Measurements from ENCODE around the gene CFAP69. TPM values are rescaled to one million over a fixed set of nuclear protein-coding genes. Genes with fewer than 3 reads are reported as not detected.
A peak's percentile ranks its signal among the peaks of the same experiment; 100 is the strongest.
"Not testable (repeated sequence)": the region's sequence is repeated elsewhere in the genome, so short reads cannot be mapped to it uniquely, and the experiment has no call there.

Gene CFAP69
- total RNA-seq, 1 donor from 2014 or later = 15.3 TPM

DNA sequence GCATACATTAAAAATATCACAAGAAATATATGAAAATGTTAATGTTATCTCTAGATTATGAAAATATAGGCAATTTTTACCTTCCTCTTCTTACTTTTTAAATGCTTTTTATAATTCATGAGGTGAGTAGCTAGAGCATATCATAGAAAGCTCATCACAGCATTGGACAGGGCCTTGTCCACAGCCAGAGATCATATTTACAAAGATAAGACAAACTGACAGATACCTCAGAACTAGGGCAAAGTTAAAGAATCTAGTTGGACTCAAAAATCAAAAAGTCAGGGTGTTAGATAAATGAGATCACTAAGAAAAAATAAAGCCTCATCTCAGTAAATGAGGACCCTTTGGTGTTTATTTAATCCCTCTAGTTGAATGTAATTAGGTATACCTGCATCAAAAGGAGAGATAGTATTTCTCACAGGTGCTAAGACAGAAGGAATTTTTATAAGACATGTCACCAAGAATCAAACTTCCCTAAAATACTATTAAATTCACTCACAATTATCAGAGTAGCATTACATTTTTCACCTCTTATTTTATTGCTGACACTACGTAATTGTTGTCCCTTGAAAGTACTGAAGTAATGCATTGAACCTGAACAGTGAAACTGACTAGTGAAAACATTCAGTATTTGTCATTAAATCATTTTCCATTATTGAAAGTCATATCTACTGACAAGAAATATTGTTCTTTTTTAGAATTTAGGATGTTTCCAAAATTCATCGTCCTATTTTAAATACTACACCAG, 25.6 kb downstream of the CFAP69 start:
- DNase-seq = no peak

GRCh38 chr7:90271753-90272152, 26.8 kb downstream of the CFAP69 start:
- DNase-seq = peak; percentile 59

- no peak for DNase-seq
Observed at GRCh38 chr7:90272242-90272641, 27.3 kb downstream of the CFAP69 start.

DNA sequence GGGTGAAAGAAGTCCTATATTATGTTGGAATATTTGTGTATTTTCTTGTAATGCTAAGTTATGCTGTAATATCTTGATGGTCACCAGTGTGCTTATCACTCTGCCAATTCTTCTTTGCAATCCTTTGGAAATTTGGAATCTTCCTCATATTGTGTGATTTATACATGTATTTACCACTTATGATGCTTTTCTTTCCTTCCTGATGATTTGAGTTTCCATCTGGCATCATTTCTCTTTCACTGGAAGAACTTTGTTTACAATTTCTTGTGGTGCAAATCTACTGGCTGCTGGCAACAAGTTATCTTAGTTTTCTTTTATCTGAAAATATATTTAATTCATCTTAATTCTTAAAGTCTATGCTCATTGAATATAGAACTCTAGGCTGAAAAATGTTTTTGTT, 29.2 kb downstream of the CFAP69 start:
- no peak for DNase-seq

GRCh38 chr7:90276033-90276728, 31.2 kb downstream of the CFAP69 start:
- DNase-seq = no peak

GRCh38 chr7:90288154-90288553, 43.2 kb downstream of the CFAP69 start:
- DNase-seq = no peak

DNA sequence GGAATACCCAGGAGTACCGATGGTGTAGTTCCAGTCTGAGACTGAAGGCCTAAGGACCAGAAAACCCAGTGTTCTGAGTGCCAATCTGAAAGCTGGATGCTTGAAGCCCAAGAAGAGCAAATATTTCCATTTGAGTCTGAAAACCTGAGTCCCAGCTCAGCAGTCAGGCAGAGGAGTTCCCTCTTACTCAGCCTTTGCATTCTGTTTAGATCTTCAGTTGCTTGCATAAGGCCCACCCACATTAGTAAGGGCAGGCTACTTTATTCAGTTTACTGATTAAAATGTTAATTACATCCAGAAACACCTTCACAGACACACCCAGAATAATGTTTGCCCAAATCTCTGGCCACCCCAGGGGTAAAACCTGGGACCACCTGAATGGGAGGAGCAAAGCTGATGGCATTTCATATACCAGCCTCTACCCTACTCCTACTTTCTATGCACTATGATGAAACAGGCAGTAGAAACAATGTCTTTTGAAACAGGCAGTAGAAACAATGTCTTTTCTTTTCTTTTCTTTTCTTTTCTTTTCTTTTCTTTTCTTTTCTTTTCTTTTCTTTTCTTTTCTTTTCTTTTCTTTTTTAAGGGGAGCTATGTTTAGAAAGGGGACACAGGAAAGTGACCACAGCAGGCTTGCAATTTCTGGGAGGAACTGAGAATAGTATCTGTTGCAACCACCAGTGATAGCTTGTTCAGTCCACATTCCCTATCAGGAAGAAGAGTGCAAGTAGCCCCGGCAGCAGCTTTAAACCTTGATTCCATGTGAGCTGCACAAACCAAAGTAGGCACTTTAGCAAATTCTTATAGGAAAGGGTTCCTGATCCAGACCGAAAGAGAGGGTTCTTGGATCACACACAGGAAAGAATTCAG, 45.5 kb downstream of the CFAP69 start:
- DNase-seq = no peak

DNA sequence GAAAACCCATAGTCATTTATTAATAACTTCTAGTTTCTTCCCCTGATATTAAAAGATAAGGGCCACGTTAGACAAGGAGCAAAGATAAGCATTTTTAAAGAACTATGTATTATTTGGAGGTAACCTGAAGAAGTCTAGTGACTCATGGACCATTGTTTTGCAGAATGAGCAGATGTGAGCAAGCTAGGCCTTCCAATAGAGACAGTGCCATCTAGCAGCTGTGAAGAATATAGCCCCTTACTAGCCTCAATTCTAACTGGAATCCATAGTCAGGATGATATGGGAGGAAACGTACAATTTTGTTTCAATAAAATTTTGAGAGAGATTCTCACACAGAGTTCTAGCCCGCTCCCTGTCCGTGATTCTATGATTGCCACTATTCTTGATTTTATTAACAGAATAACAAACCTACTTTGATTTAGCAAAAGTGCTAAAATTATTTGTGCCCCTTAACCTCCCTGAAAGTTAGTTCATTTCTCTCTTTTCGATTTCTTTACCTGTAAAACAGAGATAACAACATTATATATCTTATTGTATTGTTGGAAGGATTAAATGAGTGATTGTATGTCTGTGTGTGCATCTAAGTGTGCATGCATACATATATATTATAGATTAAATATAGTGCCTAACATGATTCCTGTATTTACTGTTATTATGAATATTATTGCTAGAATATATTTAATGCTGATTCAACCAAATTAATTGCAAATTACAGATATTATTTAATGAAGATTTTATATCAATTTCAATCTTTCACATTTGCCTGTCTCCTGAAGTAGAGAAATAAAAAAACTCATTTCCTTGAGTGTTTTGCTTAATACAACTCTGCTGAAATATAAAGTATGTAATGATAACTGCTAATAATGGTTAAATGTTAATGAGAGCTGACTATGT, 53.4 kb downstream of the CFAP69 start:
- no peak for DNase-seq

GRCh38 chr7:90303241-90303640, 58.3 kb downstream of the CFAP69 start:
- no peak for DNase-seq

DNA sequence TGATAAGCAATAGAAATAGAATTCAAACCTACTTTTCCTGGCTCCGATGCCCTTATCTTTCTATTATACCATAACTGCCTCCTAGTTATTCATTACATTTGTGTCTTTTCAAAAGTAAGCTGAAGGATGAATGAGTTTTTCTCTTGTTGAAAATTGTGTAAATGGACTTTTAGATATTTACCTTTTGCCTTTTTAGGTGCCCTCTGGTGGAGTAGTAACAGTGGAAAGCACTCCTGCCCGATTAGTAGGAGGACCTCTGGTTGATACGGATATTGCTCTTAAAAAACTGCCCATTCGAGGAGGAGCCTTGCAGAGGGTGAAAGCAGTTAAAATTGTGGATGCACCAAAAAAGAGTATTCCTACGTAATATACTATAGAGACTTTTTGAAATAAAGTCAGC, 64.9 kb downstream of the CFAP69 start:
- DNase-seq = no peak

DNA sequence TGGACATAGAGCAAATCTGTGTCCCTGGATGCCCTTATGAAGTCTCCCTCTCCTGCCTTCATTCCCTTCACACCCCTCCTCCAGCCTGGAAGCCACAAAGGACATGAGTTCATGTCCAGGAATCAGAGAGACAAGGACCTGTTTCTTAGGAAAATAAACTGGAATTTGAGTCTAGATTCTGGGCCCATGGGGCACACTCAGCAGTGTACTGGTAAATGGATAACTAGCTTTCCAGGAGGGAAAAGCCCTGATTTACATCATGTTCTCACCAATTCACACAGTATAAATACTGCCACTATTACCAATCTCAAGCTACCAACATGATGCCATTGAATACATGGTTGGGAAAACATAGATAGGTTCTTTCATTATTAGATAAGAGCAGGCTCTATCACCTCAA, 66.2 kb downstream of the CFAP69 start:
- no peak for DNase-seq

DNA sequence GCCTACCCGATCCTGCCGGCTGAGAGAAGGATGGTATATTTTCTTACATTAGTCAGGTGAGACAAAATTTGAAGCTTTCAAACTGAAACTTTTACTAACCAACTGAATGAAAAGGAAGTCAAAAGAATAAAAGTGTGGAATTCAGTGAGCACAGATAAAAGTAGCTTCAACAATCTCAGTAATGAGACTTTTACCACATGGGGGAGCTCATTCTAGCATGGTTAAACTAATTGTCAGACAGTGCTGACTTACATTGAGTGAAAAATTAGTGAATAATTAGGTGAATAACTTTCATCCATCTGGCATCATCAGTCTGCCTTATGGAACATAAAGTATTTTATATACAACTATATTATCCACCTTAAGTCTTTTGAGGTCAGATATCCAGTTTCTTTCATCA, 67.8 kb downstream of the CFAP69 start:
- DNase-seq = no peak

DNA sequence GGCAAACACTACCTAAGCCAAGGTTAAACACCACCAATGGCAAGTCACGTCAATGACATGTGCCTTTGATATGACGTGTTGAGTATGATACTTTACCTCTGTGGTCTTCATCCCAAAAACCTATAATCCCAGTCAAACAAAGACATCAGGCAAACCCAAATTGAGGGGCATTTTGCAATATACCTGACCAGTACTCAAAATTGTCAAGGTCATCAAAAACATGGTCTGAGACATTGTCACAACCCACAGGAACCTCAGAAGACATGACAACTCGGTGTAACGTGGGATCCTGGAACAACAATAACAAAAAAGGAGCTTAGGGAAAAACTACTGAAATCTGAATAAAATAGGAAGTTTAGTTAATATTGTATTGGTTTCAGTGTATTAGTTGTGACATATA, 68.9 kb downstream of the CFAP69 start:
- DNase-seq = no peak

DNA sequence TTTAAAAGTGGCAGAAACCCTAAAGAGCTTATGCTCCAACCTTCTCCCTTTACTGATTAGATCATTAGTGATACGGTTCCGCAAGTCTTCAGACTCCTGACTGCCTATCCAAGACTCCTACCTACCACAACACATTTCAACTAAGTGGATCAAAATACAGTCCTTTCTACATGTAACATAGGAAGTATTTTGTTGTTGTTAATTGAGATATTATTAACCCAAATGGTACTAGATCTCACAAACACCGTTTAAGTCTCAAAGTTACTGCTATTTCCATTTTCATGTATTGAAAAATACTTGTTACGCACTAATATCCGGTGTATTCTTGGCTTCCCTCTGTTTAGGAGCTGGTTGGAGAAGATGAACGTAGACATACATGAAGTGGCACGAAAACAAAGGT, 75.0 kb downstream of the CFAP69 start:
- DNase-seq = no peak

GRCh38 chr7:90320418-90320800, 75.4 kb downstream of the CFAP69 start:
- no peak for DNase-seq

DNA sequence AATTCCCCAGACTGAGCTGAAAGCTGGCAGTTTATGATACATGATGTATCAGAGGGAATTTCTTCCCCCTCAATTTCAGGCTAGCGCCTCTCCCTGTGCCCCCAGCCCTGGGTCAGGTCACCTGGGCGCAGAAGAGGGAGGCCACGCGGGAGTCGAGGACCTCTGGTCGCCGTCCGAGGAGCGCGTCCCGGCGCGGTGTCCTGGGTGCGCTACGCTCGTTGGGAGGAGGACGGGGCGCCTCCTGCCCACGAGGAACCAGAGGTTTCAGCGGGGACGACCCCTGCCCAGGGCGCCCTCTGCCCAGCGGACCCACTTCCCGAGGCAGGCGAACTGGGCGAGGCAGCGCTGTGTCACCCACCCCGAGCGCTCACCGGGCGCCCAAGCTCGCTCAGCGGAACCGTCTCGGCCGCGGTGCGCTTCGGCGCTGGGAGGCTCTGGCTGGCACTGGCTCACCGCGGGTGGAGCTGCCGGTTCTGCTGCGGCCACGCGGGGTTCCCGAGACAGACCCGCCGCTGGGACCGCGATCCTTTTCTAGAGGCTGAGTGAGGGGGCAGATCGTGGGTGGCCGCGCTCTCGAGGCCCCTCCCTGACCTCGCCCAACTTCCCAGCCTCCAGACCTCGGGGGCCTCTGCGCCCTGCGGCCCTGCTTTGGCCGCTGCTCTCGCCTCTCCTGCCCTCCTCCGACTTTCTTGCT, 76.0 kb downstream of the CFAP69 start, which contains the start of gene FAM237B:
TSS of gene FAM237B (minus strand) at position 504 of the 694 bp plus-strand sequence. CDS start 1,556 bp downstream, outside the sequence.
- no peak for DNase-seq

- no peak for DNase-seq
Observed at GRCh38 chr7:90322837-90323236, 77.9 kb downstream of the CFAP69 start.

- DNase-seq = no peak
Observed at GRCh38 chr7:90326500-90326899, 81.5 kb downstream of the CFAP69 start.

- DNase-seq = no peak
Observed at GRCh38 chr7:90334193-90334843, 89.3 kb downstream of the CFAP69 start.

DNA sequence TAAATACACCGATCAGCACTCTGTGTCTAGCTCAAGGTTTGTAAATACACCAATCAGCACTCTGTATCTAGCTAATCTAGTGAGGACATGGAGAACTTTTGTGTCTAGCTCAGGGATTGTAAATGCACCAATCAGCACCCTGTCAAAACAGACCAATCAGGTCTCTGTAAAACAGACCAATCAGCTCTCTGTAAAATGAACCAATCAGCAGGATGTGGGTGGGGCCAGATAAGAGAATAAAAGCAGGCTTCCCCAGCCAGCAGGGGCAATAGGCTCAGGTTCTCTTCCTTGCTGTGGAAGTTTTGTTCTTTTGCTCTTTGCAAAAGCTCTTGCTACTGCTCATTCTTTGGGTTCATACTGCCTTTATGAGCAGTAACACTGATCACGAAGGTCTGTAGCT, 90.0 kb downstream of the CFAP69 start:
- DNase-seq = not testable (repeated sequence)

DNA sequence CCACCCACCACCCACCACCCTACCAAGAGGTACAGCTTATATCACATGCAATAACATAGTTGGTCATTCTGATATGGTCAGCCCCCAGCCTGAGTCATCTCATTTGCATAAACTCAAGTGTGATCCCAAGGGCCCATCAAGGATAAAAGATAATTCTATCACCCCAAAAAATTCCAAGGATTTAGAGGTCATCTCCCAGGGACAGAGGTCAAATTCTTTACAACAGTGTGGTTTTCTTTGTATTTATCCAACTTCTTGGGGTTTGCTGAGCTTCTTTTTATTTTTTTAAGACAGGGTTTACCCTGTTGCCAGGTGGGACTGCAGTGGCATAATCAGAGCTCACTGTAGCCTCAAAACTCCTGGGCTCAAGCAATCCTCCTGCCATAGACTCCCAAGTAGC, 92.1 kb downstream of the CFAP69 start:
- DNase-seq = no peak

Measured in skin of body (tissue), 2 donors.